Body of pancreas (tissue), 4 donors: Measurements from ENCODE around the gene KIF6.

Experiments used
- POLR2A ChIP-seq, 3 donors: fragments of 450-650 bp; IDR thresholded peaks; one replicate each; pipeline ENCODE4 v1.6.1; 2016; ENCODE audit warnings: antibody characterized with exemption in 3 of 3, mild to moderate bottlenecking in 2 of 3
- TF ChIP-seq, protein P1 (sequence below), 7 experiments: fragments of 450-650 bp in 4 of 7; fragments of 200-600 bp in 3 of 7; sonication (generic) in 3 of 7; IDR thresholded peaks; one replicate each; pipeline ENCODE4 v1.5.1; 2016 to 2019; ENCODE audit warnings: antibody characterized with exemption in 7 of 7

DNA sequence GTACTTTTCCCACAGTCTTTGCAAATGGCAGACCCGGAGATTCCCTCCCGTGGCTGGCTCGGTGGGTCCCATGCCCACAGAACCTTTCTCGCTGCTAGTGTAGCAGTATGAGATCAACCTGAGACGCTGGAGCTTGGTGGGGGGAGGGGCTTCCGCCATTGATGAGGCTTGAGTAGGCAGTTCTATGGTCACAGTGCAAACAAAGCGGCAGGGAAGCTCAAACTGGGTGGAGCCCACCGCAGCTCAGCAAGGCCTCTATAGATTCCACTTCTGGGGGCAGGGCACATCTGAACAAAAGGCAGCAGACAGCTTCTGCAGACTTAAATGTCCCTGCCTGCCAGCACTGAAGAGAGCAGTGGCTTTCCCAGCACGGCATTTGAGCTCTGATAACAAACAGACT, 216.7 kb downstream of the KIF6 start:
- TF ChIP-seq, protein P1, sequence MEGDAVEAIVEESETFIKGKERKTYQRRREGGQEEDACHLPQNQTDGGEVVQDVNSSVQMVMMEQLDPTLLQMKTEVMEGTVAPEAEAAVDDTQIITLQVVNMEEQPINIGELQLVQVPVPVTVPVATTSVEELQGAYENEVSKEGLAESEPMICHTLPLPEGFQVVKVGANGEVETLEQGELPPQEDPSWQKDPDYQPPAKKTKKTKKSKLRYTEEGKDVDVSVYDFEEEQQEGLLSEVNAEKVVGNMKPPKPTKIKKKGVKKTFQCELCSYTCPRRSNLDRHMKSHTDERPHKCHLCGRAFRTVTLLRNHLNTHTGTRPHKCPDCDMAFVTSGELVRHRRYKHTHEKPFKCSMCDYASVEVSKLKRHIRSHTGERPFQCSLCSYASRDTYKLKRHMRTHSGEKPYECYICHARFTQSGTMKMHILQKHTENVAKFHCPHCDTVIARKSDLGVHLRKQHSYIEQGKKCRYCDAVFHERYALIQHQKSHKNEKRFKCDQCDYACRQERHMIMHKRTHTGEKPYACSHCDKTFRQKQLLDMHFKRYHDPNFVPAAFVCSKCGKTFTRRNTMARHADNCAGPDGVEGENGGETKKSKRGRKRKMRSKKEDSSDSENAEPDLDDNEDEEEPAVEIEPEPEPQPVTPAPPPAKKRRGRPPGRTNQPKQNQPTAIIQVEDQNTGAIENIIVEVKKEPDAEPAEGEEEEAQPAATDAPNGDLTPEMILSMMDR (IDR thresholded peaks at IDR 0.05) = no peak
- no peak for TF ChIP-seq POLR2A (IDR thresholded peaks at IDR 0.05)
